Gastrocnemius medialis (tissue), 4 donors: Measurements from ENCODE around the gene LPAR6. TPM values are rescaled to one million over a fixed set of nuclear protein-coding genes. Genes with fewer than 3 reads are reported as not detected.
A peak's percentile ranks its signal among the peaks of the same experiment; 100 is the strongest.

ENCODE experiments used
- ATAC-seq, 2 donors: fragments of 150-250 bp; one replicate each; pipeline ENCODE4 v1.9.1; 2016
- DNase-seq, 2 donors: peaks; one replicate each; pipeline ENCODE4 v3.0.0-alpha.2; 2019
- H3K27ac ChIP-seq, 4 donors: fragments of 200-600 bp; sonication (generic); 1 replicate in 1 of 4; 2 replicates in 3 of 4; pipeline ENCODE4 v1.5.1; 2016 to 2018; ENCODE audit warnings: mild to moderate bottlenecking in 2 of 4, moderate library complexity in 1 of 4
- H3K27me3 ChIP-seq, 3 donors: fragments of 200-600 bp; sonication (generic) in 2 of 3; 1 replicate in 1 of 3; 2 replicates in 2 of 3; pipeline versions ENCODE4 v1.5.1 to v1.6.0; 2016 to 2019; ENCODE audit warnings: mild to moderate bottlenecking in 1 of 3, moderate library complexity in 1 of 3
- H3K36me3 ChIP-seq, 2 donors: fragments of 200-600 bp; sonication (generic) in 1 of 2; one replicate each; pipeline ENCODE4 v1.5.1; 2017 to 2018
- H3K4me1 ChIP-seq, 2 donors: fragments of 200-600 bp; sonication (generic) in 1 of 2; one replicate each; pipeline ENCODE4 v1.5.1; 2016 to 2017; ENCODE audit warnings: mild to moderate bottlenecking in 2 of 2
- H3K4me3 ChIP-seq, 4 donors: fragments of 200-600 bp; sonication (generic) in 3 of 4; 1 replicate in 1 of 4; 2 replicates in 3 of 4; pipeline ENCODE4 v1.5.1; 2016 to 2019; ENCODE audit warnings: mild to moderate bottlenecking in 2 of 4
- H3K9me3 ChIP-seq, 3 donors: fragments of 200-600 bp; sonication (generic) in 2 of 3; 1 replicate in 1 of 3; 2 replicates in 2 of 3; pipeline ENCODE4 v1.5.1; 2016 to 2019
- POLR2A ChIP-seq, 2 donors: fragments of 450-650 bp; IDR thresholded peaks; one replicate each; pipeline ENCODE4 v1.6.1; 2017; ENCODE audit warnings: antibody characterized with exemption in 2 of 2, mild to moderate bottlenecking in 2 of 2, moderate library complexity in 2 of 2
- in situ Hi-C, 4 donors: fragments of 200-750 bp; cut with MboI; loops; one replicate each; pipeline versions ENCODE4 v1.15.0 to v1.8.0; 2017; ENCODE audit warnings: low sequenced_read_pairs in 4 of 4
- intact Hi-C: fragments of 100-400 bp; cut with DNase I; formaldehyde crosslinking; loops from one replicate; pipeline ENCODE4 v1.15.1; 2023; ENCODE audit warnings: low total_unique reads
- total RNA-seq, 4 donors: library from RNA; depleted of rRNA; stranded (reverse); fragments of >200 nt; gene quantifications; one replicate each; pipeline versions ENCODE4 v1.1.0 to v1.2.3, GENCODE V29; 2016
- TF ChIP-seq, protein P1 (sequence below), 5 experiments: fragments of 450-650 bp in 3 of 5; fragments of 200-600 bp in 2 of 5; sonication (generic) in 2 of 5; IDR thresholded peaks in 4 of 5; conservative IDR thresholded peaks in 1 of 5; 1 replicate in 4 of 5; 2 replicates in 1 of 5; pipeline ENCODE4 v1.5.1; 2016 to 2019; ENCODE audit warnings: antibody characterized with exemption in 5 of 5, mild to moderate bottlenecking in 3 of 5, moderate library complexity in 3 of 5

Gene LPAR6
- total RNA-seq, 4 donors from 2014 or later: 4.1 to 20.6 (median 6.1) TPM

DNA sequence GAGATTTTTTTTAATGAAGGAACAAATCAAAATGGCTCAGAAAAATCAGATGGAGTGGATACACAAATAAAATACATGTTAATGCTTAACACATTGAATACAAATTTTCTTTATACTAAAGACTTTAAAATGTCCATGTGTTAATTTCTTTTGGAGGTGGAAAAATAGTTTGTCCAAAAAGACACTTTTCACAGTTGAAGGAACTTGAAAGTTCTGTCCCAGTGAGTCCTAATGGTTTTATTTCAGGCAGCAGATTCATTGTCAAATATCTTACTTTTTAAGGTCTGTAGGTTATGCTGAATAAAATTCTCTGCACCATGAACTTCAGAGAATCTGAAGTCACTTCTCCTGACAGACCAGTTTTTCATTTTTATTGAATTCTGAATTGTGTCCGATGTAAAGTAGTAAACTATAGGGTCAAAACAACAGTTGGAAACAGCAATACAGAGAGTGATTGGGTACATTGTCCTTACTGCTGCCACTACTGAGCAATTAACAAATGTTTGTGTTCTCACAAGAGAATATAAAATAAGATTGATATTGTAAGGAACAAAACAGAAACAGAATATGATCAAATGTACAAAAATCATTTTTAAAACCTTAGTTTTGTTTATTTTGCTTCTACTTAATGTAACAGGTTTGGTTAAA lies 1.6 kb downstream of the LPAR6 start:
- Histone ChIP-seq H3K27me3 (no peaks in the 10 kb centered on the region), H3K36me3 (no peaks in the 10 kb centered on the region), H3K27ac (peak overlapping the region; percentile 49 to 70 (median 62)), H3K9me3 (no peaks in the 10 kb centered on the region), H3K4me1 (no peaks in the 10 kb centered on the region), H3K4me3 (peak overlapping the region; percentile 46 to 52 (median 50))
- DNase-seq (no peak), ATAC-seq (no peak)
- in situ Hi-C loops (loop anchor here in 1 of 4 donors (25.0 kb wide), 1 partner anchor 176 kb away; no protein-coding TSS in a partner anchor), intact Hi-C loops (loop anchor here (5.0 kb wide), 1 partner anchor 81 kb away; no protein-coding TSS in a partner anchor)
- TF ChIP-seq, protein P1, sequence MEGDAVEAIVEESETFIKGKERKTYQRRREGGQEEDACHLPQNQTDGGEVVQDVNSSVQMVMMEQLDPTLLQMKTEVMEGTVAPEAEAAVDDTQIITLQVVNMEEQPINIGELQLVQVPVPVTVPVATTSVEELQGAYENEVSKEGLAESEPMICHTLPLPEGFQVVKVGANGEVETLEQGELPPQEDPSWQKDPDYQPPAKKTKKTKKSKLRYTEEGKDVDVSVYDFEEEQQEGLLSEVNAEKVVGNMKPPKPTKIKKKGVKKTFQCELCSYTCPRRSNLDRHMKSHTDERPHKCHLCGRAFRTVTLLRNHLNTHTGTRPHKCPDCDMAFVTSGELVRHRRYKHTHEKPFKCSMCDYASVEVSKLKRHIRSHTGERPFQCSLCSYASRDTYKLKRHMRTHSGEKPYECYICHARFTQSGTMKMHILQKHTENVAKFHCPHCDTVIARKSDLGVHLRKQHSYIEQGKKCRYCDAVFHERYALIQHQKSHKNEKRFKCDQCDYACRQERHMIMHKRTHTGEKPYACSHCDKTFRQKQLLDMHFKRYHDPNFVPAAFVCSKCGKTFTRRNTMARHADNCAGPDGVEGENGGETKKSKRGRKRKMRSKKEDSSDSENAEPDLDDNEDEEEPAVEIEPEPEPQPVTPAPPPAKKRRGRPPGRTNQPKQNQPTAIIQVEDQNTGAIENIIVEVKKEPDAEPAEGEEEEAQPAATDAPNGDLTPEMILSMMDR (IDR thresholded peaks at IDR 0.05 in 4 of 5, conservative IDR thresholded peaks at IDR 0.05 in 1 of 5): no peak
- no peak for TF ChIP-seq POLR2A (IDR thresholded peaks at IDR 0.05)

DNA sequence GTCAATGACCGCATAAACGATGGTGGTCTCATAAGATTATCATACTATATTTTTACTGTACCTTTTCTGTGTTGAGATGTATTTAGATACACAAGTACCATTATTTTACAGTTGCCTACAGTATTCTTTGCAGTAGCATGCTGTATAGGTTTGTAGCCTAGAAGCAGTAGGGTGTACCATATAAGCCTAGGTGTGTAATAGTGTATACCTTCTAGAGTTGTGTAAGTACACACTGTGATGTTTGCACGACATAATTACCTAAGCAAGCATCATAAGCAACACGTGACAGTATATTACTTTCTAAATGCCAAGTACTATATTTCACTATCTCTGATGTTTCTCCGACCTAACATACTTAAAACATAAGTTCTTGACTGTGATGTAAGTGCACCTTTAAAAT lies 2.7 kb downstream of the LPAR6 start:
- DNase-seq: no peak
- peak overlapping the region; percentile 49 to 70 (median 62) for H3K27ac ChIP-seq
- TF ChIP-seq POLR2A (IDR thresholded peaks at IDR 0.05): peak in 1 of 2 donors; percentile 50
- TF ChIP-seq, protein P1 (IDR thresholded peaks at IDR 0.05 in 4 of 5, conservative IDR thresholded peaks at IDR 0.05 in 1 of 5): no peak

GRCh38 chr13:48405875-48406274 lies 7.0 kb downstream of the LPAR6 start:
- no peak overlapping the region for H3K4me3 ChIP-seq
- intact Hi-C loops: no loop called here

More for the DNA sequence above, 2.7 kb downstream of the LPAR6 start:
- Histone ChIP-seq H3K4me1 (no peaks in the 10 kb centered on the region), H3K27me3 (no peaks in the 10 kb centered on the region), H3K9me3 (no peaks in the 10 kb centered on the region), H3K4me3 (peak overlapping the region; percentile 40 to 52 (median 50)), H3K36me3 (no peaks in the 10 kb centered on the region)
- in situ Hi-C loops (loop anchor here in 1 of 4 donors (25.0 kb wide), 1 partner anchor 177 kb away; no protein-coding TSS in a partner anchor), intact Hi-C loops (loop anchor here (5.0 kb wide), 1 partner anchor 82 kb away; no protein-coding TSS in a partner anchor)
- no peak for ATAC-seq

DNA sequence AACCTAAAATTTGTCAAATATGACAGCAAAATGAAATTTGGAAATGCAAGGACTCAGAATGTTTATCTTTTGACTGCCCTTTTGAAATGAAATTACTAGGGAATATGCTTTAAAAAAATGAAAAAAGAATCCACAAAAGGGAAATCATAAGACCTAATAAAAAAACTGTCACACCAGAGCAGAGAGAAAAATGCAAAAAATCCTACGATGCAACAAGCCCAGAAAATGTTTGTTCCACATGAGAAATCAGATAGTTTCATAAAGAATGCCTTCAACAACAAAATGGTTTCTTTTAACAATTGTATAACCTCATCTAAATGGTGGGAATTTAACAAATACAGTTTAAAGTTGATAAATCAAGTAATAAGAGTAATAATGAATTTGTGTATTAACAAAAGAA lies 8.0 kb downstream of the LPAR6 start:
- H3K4me1 ChIP-seq: peaks cover 0 to 11% of the 10 kb centered on the region in 2 donors
- H3K27ac ChIP-seq: peak overlapping the region in 3 of 4 donors; percentile 70 to 71 (median 70)

More at GRCh38 chr13:48405875-48406274, 7.0 kb downstream of the LPAR6 start:
- no peak for ATAC-seq
- TF ChIP-seq, protein P1 (IDR thresholded peaks at IDR 0.05 in 4 of 5, conservative IDR thresholded peaks at IDR 0.05 in 1 of 5): no peak
- no peak for TF ChIP-seq POLR2A (IDR thresholded peaks at IDR 0.05)
- Histone ChIP-seq H3K36me3 (no peaks in the 10 kb centered on the region), H3K27ac (peak overlapping the region; percentile 58 to 71 (median 70)), H3K4me1 (peaks cover 0 to 3% of the 10 kb centered on the region in 2 donors), H3K9me3 (no peaks in the 10 kb centered on the region), H3K27me3 (no peaks in the 10 kb centered on the region)
- in situ Hi-C loops: loop anchor here in 1 of 4 donors (25.0 kb wide), 1 partner anchor 181 kb away; no protein-coding TSS in a partner anchor
- DNase-seq: no peak

DNA sequence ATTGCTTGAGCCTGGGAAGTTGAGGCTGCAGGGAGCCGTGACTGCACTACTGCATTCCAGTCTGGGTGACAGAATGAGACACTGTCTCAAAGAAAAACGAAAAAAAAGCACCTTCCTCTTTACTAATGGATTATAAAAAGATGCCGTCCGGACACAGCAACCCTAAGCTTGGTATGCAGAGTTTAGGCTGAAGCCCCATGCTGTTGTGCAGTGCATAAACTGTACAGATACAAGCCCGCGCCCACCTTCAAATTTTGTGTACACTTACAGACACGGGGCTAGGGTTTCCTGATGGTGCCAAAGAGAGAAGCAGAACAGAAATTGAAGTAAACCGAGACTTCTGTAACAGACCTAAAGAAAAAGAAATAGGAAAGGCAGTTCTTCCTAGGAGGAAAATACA lies 9.0 kb downstream of the LPAR6 start:
- Histone ChIP-seq H3K36me3 (no peaks in the 10 kb centered on the region), H3K27ac (peak overlapping the region; percentile 57 to 71 (median 70)), H3K4me1 (peaks cover 0 to 14% of the 10 kb centered on the region in 2 donors), H3K4me3 (peak overlapping the region in 2 of 4 donors; percentile 9 to 25), H3K27me3 (no peaks in the 10 kb centered on the region), H3K9me3 (no peaks in the 10 kb centered on the region)
- no peak for ATAC-seq
- no peak for DNase-seq
- TF ChIP-seq POLR2A (IDR thresholded peaks at IDR 0.05): no peak
- TF ChIP-seq, protein P1 (IDR thresholded peaks at IDR 0.05 in 4 of 5, conservative IDR thresholded peaks at IDR 0.05 in 1 of 5): no peak
- in situ Hi-C loops: loop anchor here in 1 of 4 donors (25.0 kb wide), 1 partner anchor 183 kb away; no protein-coding TSS in a partner anchor
- intact Hi-C loops: no loop called here

More for the DNA sequence above, 8.0 kb downstream of the LPAR6 start:
- no peak for DNase-seq
- H3K27me3 ChIP-seq: no peaks in the 10 kb centered on the region
- H3K9me3 ChIP-seq: no peaks in the 10 kb centered on the region
- TF ChIP-seq POLR2A (IDR thresholded peaks at IDR 0.05): no peak
- ATAC-seq: no peak
- in situ Hi-C loops: loop anchor here in 1 of 4 donors (25.0 kb wide), 1 partner anchor 182 kb away; no protein-coding TSS in a partner anchor
- peak overlapping the region in 1 of 4 donors; percentile 25 for H3K4me3 ChIP-seq
- intact Hi-C loops: no loop called here
- H3K36me3 ChIP-seq: no peaks in the 10 kb centered on the region
